DMS 273 treated with DMSO at 0.1 percent for 48 hours (cell line): ENCODE results near the gene THPO.

Source experiments
- DNase-seq: peaks from one replicate; lab custom pipeline; 2025; lab: John Stamatoyannopoulos, UW

Gene THPO

DNA sequence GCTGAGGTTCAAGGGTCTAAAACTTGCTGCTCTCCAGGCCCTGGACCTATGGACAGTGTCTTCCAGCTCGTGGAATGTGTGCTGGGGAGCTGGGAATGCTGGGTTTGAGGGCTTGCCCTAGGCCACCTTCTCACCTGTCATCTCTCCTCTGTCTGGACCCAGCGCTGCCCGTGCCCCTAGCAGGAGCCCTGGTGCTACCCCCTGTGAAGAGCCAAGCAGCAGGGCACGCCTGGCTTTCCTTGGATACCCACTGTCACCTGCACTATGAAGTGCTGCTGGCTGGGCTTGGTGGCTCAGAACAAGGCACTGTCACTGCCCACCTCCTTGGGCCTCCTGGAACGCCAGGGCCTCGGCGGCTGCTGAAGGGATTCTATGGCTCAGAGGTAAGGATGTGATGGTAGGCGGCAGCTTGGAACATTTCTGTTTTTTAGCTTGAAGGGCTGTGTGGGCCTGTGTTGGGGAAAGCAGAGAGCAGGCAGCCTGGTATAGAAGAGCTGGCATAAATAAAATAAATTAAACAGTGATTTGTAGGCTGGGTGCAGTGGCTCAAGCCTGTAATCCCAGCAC lies 6.9 kb upstream of the THPO start:
- no peak for DNase-seq

DNA sequence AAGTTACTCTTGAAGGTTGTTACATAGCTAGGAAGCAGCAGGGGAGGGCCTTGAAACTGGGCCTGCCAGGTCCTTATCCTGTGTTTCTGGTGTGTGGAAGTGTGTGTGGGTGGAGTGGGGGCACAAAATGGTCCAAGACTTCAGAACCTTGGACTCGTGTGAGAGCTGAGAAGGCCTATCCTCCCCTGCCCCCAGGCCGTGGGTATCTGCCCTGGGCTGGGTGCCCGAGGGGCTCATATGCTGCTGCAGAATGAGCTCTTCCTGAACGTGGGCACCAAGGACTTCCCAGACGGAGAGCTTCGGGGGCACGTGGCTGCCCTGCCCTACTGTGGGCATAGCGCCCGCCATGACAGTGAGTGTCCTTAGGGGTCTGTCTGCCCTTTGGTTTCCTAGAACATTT lies 6.3 kb upstream of the THPO start:
- DNase-seq, result no peak

DNA sequence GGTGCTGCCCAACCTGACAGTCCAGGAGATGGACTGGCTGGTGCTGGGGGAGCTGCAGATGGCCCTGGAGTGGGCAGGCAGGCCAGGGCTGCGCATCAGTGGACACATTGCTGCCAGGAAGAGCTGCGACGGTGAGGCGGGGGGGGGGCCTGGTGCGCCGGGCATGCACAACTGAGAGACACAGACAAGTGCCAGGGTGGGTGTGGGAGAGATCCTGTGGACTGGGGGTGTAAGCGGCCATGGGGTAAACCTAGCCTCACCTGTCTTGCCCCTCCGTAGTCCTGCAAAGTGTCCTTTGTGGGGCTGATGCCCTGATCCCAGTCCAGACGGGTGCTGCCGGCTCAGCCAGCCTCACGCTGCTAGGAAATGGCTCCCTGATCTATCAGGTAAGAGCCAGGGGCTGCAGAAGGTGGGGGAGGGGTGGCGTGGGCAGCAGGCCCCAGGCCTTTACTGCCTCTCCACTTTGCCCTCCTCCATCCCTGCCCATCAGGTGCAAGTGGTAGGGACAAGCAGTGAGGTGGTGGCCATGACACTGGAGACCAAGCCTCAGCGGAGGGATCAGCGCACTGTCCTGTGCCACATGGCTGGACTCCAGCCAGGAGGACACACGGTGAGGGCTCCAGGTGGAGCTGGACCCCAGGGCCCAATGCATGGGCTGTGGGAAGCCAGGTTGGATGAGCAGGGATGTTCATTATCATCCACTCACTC lies 5.2 kb upstream of the THPO start:
- no peak for DNase-seq

DNA sequence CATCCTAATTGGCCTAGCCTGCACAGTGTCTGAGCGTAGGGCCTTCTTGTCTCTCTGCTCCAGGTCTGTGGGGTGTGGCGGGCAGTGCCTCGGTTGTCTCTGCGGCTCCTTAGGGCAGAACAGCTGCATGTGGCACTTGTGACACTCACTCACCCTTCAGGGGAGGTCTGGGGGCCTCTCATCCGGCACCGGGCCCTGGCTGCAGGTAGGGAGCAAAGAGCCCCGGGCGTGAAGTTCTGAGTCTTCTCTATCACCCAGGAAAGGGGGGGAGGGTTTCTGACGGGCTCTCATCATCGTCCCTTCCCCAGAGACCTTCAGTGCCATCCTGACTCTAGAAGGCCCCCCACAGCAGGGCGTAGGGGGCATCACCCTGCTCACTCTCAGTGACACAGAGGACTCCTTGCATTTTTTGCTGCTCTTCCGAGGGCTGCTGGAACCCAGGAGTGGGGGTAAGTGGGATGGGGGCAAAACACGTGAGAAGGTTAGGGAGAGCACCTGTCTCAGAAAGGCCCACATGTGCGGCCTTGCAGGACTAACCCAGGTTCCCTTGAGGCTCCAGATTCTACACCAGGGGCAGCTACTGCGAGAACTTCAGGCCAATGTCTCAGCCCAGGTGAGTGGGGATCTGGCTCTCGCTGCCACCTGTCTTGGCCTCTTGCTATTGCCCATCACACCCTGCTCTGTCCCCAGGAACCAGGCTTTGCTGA lies 4.5 kb upstream of the THPO start:
- DNase-seq, result no peak

DNA sequence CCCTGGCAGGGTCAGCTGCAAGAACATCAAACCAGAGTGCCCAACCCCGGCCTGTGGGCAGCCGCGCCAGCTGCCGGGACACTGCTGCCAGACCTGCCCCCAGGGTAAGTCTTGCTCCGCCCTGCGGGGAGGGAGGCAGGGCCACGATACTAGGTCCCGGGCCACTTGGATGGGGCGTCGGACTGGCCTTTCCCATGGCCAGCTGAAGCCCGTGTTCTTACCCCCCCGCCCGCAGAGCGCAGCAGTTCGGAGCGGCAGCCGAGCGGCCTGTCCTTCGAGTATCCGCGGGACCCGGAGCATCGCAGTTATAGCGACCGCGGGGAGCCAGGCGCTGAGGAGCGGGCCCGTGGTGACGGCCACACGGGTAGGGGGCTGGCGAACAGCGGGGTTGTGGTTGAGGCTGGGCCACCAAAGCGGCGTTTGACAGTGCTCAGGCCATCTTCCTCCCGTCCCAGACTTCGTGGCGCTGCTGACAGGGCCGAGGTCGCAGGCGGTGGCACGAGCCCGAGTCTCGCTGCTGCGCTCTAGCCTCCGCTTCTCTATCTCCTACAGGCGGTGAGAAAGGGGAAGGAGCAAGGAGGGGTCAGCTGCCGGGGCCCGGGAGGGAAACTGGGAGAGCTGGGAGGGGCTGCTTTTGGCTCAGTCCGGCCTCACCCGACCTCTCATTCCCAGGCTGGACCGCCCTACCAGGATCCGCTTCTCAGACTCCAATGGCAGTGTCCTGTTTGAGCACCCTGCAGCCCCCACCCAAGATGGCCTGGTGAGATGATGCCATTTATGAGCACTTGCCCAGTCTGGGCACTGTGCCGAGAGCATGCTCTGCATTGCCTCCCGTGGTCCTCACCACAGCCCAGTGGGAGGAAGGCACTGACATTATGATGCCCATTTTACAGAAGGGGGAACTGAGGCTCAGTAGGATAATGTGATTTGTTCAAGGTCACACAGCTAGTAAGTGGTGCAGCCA lies 3.5 kb upstream of the THPO start:
- no peak for DNase-seq

DNA sequence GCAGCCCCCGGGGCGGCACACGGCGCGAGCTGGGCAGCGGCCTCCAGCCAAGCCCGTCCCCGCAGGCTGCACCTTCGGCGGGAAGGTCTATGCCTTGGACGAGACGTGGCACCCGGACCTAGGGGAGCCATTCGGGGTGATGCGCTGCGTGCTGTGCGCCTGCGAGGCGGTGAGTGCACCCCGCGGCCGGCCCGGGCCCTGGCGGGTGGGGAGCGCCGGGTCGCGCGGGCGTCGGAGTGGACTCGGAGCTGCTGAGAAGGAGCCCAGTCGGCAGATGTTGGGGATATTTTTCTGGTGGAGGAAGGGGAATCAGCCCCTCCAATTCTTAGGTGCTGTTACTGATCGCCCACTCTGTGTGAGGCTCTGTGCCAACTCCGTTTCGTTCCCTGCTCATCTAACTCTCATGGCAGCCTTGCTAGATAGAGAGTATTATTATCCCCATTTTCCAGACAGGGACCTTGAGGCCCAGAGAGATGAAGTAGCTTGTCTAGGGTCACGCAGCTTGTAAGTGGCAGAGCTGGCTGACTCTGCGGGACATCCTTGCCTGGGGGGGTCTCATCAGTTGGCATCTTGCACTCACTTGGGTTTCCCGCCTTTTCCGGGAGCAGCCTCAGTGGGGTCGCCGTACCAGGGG lies 2.7 kb upstream of the THPO start:
- no peak for DNase-seq

DNA sequence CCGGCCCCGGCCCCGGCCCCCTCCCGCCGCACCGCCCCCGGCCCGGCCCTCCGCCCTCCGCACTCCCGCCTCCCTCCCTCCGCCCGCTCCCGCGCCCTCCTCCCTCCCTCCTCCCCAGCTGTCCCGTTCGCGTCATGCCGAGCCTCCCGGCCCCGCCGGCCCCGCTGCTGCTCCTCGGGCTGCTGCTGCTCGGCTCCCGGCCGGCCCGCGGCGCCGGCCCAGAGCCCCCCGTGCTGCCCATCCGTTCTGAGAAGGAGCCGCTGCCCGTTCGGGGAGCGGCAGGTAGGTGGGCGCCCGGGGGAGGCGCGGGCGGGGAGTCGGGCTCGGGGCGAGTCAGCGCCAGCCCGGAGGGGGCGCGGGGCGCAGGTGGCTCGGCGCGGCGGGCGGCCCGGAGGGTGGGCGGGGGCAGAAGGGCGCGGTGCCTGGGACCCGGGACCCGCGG lies 2.2 kb upstream of the THPO start:
- DNase-seq, result peak; percentile 11

DNA sequence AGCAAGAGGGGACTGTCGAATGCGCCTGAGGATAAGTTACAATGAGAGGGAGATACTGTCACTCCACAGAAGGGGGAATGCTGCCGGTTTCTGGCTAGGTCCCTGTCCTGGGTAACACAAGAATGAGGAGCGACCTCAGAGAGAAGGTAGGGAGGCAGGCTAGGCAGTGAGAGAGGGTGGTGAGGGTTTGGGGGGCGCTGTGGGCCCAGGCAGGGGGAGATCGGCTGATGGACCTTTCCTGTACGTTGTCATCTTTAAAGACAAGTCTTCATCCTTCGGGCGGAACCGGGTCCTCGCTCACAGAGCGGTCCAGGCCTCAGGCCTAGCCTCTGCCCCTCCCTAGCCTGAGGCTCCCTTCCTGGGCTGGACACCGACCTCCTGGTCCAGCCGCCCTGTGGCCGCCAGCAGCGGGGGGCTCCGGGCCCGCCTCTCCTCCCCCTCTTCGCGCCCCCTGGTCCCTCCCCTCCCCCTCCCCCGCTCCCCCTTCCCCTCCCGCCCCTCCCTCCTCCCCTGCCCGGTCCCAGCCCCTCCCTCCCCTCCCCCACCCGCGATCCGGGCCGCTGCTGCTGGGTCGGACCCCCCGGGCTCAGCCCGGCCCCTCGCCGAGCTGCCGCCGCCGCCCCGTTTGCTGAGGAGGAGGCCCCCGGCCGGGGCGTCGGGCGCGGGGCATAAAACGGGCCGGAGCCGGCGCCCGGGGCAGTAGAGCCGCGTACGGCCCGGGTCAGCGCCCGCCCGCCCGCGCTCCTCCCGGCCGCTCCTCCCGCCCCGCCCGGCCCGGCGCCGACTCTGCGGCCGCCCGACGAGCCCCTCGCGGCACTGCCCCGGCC lies 1.6 kb upstream of the THPO start, which contains the start of gene CHRD:
TSS of gene CHRD (plus strand) at position 697 of the 827 bp plus-strand sequence. CDS start 265 bp downstream, outside the sequence.
- no peak for DNase-seq

DNA sequence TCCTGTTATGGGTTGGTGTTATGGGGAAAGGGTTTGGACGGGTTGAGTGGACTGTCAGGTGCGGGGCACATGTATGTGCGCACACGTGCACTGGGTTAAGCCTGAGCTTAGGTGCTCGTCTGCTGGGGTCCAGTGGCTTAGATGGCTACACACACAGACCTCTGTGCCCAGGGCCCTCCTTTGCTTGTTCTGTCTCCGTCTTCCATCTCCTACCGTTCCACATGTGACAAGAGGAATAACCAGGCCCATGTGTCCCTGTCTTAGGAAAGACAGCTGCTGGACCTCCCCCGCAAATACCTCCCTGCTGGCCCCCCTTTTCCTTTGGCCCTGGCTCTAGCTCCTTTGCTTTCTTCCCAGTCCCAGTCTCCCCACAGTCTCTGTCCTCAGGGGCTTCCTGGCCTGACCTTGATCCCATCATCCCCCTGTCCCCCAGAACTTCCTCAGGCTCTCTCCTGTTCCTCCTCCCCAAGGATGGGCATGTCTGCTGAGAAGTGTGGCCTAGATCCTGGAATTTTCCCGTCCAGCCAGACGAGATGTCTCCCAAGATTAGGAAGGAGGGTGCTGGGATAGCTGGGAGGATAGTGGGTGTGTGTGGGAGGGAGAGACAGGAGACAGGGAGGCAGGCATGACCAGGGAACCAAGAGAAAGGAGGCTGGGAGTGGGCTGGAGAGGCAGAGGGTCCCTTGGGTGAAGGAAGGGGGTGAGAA lies 797 bp upstream of the THPO start:
- DNase-seq, result no peak

DNA sequence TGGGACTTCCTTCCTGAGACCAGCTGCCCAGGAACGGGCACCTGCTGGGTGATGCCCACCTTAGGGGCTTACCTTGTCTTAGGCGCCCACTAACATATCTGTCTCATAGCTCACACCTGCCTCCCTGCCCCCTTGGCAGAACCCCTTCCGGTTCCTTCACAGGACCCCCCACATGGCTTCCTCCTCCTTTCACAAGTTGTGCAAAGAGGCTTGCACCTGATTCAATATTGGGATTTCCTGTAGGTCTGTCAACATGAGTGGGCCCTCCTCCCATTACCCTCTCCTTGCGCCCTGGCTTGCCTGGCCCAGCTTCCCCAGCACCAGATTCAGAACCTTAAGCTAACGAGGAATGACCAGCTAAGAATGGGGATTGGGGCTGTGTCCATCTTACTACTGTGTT lies 633 bp downstream of the THPO start:
- no peak for DNase-seq

DNA sequence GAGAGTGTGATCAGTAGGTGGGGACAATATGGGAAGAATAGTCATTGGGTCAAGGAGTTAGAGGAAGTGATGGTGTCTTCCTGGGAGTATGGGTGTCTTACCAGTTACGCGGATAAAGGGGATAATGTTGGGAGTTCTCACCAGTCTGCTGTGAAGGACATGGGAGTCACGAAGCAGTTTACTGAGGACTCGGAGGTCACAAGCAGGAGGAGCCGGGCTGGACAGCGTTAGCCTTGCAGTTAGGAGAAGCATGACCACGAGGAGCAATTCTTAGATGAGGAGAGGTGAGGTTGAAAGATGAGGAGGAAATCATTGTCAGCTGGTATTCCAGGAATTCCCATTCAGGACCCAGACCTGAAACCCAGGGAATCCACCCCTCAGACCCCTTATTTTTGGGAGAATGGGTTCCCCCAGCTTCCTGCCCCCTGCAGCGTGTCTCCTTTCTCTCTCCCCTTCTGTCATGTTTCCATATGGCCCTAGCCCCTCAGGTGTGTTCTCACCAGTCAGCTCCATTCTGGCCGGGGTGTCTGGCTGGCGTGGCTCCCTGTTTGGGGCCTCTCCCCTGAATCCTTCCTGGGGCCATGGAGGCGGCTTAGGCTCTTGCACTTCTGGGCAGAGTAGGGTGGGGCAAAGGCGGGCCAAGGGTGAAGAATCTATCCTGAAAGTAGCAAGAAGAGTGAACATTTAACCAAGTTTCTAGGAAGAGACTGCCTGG lies 2.1 kb downstream of the THPO start:
- no peak for DNase-seq

DNA sequence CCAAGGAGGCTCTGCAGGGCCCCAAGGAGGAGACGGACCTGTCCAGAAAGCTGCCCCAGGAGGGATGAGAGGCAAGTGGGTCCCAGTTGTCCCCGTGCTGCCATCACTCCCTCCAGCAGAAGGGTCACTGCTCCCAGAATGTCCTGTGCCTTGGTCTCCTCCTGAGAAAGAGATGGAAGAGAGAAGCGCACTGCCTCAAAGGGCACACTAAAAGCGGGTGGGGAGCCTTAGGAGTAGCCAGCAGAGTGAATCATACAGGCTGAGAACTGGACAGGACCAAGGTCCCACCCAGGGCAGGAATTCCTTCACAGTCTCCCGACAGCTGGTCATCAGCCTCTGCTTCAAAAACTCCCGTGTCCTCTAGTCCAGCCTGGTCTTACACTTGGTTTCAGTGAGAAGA lies 4.6 kb downstream of the THPO start:
- no peak for DNase-seq

DNA sequence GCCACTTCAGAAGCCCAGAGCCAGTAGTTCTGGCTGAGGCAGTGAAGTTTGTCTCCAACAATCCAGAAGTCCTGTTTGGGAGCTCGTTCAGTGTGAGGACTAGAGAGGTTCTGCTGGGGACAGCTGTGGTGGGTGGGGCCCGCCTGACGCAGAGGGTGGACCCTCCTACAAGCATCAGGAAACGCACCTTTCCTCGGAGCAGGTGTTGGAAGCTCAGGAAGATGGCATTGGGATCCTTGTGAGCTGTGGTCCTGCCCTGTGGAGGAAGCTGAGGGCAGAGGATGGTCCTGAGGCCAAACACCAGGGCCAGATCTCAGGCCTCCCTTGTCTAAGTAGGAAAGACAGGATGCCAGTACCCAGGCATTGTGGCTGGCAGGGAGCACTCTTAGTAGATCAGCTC lies 5.1 kb downstream of the THPO start:
- no peak for DNase-seq

DNA sequence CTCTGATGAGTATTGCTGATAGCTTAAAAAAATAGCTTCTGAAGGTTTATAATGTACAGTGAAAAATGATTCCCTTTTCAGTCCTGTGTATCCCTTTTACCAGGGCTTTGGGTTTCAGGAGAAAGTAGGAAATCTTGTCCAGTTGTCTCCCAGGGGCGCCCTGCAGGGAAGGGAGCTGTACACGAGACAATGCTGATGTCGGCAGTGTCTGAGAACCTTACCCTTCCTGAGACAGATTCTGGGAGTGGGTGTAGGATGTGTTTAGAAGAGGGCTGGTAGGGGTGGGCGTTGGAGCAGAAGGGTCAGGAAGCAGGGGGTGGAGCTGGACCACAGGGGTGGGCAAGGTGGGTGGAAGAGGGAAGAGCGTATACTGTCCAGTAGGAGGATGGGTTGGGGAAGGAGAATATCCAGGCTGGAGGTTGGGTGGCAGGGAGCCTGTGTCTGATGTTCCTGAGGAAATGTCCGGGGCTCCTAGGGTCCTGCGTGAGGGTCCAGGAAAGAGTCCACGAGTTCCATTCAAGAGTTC lies 5.6 kb downstream of the THPO start:
- DNase-seq, result no peak

DNA sequence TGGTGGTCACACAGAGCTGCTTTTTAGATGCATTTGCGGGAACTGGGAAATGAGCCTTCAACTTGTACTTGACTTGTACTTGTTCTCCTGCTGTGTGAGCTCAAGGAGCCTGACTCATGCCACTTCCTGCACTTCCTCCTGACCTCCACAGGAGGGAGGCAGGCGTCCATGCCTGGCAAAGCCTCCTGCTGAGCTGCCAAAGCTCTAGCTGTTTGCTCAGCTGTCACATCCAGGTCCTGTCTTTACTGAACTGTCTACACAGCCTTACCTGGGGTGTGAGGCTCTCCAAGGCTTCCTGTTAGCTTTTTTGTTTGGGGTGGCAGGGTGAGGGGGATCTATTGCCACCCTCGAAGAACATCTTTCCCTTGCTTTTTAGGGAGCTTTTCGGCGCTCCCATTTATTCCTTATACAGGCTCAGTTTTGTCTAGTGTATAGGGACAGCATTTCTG lies 6.4 kb downstream of the THPO start:
- DNase-seq, result peak; percentile 85

DNA sequence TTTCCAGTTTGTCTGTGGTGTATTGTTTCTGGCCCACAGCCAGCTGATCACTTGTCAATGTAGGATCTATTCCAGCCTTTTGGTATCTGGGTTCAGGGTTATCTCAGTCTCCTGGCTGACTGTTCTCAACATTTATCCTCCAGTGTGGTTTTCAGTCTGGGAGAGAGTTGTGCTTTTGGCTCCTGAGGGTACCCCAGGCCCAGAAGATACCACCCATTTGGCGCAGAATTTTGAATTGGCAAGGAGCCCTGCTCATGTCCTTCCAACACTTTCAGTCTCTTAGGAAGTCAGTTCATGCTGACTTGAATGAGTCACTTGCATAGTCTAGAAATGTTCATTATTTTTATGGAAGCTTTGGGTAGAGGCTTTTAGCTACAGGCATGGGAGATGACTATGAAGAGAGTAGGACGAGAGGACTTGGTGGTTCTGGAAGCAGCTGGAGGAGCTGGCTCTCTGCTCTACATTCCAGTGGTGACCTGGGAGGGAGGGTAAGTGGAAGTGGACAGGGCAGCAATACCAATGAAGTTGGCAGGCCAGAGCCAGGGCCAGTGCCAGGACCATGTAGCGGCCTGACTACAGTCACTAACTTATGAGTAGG lies 9.3 kb downstream of the THPO start:
- DNase-seq, result no peak

DNA sequence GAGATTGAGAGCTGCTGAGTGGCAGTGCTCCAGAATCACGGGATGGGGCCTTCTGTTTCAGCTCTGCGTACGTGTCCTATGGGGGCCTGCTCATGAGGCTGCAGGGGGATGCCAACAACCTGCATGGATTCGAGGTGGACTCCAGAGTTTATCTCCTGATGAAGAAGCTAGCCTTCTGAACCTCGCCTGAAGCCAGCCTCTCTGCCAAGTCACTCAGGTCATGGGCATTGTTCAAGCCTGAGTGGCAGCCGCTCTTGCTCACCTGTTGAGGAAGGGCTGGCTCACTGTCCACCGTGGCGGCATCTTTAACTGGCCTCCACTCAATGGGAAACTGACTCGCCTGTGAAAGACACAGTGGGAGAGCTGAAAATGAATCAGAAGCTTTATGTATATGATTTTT lies 9.9 kb downstream of the THPO start:
- DNase-seq, result no peak

DNA sequence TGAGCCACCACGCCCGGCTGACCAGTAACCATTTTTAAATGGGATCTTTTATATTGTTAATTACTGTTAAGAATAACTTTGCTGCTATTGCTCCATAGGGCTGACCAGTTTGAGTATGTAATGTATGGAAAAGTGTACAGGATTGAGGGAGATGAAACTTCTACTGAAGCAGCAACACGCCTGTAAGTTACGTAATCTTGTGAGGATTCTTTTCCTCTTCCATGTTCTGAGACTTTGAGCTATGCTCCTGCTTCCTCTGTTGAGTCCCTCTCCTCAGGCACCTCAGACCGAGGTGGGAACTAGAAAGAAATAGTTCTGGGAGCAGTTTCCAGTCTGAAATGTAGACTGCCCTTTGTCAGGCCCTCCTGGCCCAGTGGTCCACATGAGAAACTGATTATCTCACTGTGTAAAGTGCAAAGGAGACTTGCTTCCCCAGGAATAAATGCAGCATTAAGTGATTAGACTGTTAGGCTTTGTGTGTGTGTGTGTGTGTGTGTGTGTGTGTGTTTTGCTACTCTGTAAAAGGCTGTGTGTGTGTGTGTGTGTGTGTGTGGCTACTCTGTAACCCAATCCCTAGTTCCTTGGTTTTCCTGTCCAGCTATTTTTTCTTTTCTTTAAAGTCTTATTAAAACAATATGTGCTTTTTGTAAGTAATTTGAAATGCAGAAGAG lies 11.3 kb downstream of the THPO start:
- DNase-seq, result no peak
